Stimulated activated CD4-positive, alpha-beta T cell treated with anti-CD3 and anti-CD28 coated beads, Interleukin-2, amount 100 ng/mL, for 48 hours (primary cell): Measurements from ENCODE around the gene GALNTL6.
"Not testable (repeated sequence)": the region's sequence is repeated elsewhere in the genome, so short reads cannot be mapped to it uniquely, and the experiment has no call there.

Experiments
- DNase-seq, 2 donors: peaks; one replicate each; pipeline ENCODE4 v3.0.0-alpha.2; 2020

GALNTL6 gene

DNA sequence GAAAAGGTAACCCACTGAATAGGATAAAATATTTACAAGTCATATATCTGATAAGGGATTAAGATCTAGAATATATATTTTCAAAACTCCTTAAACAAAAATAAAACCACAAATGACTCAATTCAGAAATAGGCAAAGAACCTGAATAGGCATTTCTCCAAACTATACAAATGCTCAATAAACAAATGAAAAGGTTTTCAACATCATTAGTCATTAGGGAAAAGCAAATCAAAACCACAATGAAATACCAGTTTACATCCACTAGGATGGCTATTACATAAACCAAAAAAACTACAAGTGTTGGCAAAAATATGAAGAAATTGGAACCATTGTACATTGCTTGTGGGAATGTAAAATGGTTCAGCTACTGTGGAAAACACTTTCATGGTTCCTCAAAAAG is 1188.4 kb downstream of the GALNTL6 start:
- DNase-seq = no peak

DNA sequence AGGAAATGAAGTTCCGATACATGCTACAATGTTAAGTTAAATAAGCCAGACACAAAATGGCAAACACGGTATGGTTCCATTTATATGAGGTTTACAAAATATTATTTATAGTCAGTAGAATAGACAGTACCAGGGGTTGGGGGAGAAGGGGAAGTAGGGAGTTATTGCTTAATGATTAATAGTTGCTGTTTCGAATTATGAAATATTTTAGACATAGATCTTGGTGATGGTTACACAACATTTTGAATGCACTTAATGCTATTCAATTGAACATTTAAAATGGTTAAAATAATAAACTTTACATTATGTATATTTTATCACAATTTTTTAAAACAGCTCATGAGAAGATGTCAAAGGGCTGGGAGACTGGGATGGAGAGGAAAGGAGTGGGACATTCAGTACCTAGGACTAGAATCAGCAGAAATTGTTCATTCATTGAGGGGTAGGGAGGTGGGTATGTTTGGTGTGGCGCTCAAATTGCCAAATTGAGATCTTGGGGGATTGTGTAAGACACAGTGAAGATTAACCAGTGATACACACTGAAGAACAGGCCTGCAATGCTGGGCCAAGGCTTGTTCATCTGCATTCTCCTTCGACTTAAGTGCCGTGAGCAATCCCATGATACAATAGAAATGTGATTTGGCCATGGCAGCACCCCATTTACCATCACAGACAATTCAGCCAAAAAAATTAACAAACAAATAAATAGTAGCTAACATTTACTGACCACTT is 1189.8 kb downstream of the GALNTL6 start:
- DNase-seq = no peak

DNA sequence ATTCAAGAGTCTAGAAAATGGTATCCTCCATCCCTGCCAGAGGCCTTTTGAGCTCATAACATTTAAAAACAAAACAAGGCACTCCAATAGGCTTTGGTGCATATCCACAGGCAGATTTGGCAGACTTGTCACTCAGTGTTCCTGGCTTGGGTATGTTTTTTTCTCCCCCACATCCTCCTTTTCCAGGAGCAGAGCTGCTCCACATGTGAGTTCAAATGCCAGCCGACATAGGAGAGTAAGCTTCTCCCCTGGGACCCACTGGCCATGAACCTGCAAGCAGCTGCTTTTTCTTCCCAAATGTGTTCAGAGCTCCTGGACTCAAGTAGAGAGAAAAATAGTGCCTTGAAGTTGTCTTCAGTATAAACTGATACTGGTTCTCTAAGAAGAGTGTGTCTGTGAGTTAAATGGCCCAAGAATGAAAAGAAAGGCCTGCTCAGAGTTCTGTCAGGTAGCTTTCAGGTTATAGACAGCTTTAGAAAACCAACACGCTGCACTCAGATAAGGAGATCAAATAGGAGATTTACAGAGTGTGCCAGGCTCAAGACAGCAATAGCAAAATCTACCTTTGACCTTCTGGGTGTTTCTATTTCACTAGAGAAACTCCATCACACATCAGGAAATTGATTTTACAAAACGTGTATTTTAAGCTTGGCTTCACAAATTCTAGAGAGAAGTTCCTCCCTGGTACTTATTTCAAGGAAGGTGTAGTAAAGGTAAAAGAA is 1192.9 kb downstream of the GALNTL6 start:
- DNase-seq = no peak

DNA sequence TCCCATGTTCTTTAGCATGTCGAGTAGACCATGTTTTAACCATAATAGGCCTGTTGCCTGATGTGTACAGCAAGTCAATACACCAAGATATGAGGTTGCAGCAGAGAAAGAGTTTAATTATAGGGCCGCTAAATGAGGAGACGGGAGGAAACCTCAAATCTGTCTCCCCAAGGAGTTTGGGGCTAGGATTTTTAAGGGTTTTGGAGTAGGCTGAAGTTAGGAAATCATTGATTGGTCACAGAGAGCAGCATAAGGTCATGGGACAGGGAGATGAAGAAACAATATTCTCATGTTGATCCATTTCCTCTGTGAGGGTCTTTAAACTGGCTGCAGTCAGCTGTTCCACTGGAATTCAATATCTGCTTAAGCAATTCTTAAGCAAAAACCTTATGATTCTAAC is 1195.2 kb downstream of the GALNTL6 start:
- DNase-seq = no peak

DNA sequence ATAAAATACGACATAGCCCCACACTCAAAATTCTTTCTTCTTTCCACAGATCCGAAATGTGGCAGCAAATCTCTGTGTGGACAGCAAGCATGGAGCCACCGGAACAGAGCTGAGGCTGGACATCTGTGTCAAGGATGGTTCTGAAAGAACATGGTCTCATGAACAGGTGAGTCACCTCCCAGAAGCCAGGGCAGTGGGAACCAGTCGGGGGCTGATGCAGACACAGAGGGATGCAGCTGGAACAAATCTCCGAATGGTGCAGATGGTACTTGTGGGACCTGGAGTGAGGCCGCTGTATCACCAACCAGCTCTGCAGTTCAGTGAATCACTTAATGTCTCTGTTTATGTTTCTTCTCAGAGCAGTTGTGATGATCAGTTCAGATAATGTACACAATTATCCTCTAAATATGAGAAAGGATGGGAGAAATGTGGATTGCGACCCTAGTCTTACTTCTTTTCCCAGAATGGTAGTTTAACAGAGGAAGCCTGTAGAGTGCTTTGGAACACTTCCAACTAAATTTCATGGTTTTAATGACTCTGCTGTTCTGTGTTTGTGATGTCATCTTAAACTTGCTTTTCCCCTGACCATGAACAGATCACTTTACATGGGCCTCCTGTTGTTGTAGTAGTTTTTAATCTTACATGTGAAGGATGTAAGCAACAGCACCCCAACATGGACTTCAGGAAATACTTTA is 1196.1 kb downstream of the GALNTL6 start:
- DNase-seq = no peak

DNA sequence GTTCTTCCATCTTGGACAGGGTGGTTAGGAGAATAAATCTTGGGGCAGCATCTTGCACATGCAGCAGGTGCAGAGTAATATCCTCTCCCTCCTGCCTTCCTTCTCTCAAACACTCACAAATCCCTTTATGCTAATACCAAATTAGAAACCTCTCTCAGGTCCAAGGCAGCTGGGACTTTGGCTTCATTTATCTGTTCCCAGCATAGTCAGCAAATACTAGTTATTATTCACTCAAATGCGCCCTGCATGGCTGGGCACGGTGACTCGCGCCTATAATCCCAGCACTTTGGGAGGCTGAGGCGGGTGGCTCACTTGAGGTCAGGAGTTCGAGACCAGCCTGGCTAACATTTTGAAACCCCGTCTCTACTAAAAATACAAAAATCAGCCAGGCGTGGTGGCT is 1199.4 kb downstream of the GALNTL6 start:
- no peak for DNase-seq

DNA sequence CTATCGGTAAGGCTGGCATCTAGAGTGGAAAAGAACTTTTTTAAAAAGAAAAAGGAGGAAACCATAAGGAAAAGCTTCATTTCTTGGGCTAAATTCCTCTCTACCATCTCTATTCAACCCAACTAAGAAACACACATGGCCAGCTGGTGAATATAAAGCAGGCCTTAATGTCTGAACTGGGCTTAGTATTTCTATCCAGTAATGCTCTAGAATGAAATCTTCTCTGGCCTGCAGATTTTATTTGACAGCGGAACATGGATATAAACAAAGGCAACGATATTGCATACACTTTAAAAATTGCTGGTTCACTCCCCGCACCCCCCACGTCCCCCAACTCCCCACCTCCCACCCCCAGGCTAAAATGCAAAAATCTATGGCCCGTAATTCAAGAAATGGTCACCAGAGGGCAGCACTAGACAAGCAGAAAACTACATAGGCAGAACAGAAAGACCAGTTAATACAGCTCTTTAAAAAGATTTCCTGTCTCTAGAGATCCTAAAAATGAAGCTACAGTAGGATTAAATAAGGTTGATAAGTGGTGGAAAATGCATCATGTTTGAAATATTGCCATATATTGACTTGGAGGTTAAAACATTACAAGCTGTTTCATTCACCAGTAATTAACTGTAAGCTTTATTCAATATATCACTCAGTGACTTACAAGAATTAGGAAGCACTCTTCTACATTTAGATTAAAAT is 1200.2 kb downstream of the GALNTL6 start:
- peak; percentile 55 to 57 for DNase-seq

DNA sequence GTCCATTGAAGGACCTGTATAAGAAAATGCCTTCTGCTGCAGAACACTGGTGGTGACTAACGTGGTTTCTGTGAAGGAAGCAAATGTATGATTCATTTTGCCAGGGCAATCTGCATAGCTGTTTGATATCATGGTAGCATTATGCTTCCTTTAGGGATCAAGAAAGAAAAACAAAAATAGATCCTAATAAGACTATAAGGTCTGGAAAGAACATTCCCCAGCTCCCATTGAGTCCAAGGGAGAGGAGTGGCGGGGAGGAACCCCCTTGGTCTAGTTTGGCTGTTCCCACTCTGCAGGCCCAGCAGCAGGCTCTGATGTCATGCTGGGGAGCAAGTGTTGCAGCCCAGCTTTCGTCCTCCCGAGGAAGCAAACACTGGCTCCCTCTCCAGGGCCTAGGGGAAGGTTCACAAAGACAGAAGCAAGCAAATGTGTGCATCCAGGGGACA is 1200.9 kb downstream of the GALNTL6 start:
- no peak for DNase-seq

DNA sequence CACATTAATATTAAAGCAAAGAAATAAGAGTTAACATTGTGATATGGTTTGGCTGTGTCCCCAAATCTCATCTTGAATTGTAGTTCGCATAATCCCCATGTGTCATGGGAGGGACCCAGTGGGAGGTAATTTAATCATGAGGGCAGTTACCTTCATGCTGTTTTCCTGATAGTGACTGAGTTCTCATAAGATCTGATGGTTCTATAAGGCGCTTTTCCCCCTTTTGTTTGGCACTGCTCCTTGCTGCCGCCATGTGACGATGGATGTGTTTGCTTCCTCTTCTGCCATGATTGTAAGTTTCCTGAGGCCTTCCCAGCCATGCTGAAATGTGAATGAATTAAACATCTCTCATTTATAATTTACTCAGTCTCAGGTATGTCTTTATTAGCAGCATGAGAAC is 1201.6 kb downstream of the GALNTL6 start:
- DNase-seq = no peak

DNA sequence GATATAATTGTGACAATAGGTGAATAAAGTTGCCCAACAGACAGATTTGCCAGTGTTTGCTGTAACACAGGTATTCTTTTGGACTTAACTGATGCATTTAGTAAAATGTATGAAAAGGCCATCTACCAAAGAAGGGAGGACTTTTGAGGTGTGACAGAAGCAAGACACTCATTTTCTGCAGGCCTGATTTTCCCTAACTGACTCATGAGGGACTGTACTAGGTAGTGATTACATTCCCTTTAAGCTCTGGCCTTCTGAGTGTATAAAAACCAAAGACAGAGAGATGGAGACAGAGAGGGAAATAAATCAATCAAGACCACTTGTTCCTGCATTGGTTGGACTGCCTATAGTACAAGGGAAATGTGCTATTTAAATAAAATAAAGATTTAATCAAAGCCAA is 1204.6 kb downstream of the GALNTL6 start:
- no peak for DNase-seq

DNA sequence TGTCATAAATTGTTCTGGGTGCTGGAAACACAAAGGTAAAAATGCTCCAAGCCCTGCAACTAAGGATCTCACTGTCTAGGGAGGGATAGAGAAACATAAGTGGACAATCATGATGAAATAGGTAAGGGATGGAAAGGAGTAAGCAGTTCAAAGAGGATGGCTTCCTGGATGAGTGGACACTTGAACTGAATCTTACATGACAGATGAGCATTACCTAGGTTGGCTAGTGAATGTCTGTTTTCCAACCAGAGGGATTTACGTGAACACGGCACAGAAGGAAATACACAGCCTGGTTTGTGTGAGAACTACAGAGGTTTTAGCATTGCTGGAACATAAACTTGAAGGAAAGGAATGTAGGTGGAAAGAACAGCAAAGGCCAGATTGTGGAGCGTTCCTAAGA is 1205.2 kb downstream of the GALNTL6 start:
- DNase-seq = no peak

DNA sequence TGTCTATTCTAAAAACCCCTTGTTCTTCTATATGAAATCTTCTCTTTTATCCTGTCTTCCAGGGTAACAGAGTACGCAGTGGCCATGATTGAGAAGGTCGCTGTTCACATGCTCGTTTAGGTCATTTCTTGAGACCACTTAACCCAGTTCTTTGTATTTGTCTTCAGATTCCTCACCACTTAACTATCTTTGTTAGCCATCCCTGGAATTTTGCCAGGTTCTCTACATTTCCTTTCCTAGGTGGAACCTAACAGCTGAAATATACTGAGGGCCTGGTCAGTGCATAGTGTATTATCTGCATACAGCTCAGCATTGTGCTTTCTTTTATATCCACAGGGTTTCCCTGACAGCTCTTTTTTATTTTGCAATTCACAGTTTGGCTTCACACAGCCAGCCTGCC is 1206.5 kb downstream of the GALNTL6 start:
- no peak for DNase-seq

DNA sequence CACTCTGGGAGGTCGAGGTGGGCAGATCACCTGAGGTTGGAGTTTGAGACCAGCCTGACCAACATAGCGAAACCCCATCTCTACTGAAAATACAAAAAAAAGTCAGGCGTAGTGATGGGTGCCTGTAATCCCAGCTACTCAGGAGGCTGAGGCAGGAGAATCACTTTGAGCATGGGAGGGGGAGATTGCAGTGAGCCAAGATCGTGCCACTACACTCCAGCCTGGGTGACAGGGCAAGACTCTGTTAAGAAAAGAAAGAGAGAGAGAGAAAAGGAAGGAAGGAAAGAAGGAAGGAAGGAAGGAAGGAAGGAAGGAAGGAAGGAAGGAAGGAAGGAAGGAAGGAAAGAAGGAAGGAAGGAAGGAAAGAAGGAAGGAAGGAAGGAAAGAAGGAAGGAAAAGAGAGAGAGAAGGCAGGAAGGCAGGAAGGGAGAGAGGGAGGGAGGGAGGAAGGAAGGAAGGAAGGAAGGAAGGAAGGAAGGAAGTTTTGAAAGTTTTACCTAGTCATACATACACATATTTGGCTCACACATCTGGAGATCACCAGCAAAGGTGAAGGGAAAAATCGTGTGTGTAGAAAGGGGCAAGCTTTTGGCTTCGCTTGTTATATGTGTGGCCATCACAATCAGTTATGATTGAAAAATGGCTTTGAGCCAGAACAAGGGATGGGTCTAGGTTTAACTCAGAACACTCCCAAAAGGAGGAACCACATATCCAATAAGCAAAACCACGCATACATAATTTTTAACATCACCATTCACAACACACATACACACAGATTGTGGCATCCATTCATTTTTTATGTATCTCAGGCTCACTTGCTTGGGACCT is 1208.8 kb downstream of the GALNTL6 start:
- DNase-seq = not testable (repeated sequence)

DNA sequence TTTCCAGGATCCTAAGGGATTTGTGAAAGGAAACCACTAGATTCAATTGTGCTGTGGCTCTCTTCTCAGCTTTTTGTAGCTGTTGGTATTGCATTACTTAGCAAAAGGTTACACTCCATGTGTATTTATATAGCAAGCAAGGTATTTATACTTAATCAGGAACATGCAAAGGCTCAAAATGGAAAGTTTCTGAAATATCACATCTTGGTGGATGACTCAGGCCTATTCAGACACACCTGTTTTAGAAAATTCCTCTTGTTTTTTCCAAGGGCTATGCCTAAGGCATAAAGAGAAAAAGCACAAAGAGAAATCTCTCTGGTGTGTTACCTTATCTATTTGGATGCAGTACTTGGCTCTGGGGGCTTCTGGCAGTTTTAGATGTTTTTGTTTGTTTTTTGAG is 1211.0 kb downstream of the GALNTL6 start:
- DNase-seq = no peak

DNA sequence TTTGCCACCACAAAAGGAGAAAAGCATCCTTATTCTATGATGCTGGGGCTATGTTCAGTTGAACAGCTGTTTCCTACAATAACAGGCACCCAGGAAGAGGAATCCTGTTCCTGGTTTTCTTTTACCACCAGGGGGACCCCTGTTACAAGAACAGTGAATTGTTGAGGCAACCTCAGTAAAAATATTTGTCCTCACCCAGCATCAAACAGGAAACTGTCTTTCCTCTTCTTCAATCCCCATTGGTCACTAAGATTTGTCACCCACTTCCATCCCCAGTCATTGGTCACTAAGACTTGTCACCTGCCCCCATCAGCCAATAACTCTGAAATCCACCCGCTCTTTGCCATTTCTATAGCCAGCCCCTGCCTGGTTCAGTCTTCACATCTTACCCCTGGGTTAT is 1211.9 kb downstream of the GALNTL6 start:
- peak in 1 of 2 donors; percentile 14 for DNase-seq

DNA sequence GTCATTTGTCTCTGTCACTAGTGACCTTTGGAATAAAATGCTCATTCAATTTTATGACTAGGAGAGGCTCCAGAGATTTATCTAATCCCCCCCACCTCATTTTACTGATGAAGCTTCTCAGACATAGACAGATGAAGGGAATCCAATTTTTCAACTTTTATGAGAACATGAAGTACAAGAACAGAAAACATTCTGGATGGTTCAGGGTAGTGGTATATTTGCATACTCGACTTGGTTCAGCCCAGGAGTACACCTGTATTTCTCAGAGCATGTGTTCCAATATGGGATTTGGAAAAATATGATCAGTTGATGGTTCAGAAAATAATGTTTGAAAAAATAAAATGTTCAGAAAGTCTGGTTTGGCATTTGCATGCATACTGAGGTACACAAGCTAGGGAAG is 1224.0 kb downstream of the GALNTL6 start:
- no peak for DNase-seq

DNA sequence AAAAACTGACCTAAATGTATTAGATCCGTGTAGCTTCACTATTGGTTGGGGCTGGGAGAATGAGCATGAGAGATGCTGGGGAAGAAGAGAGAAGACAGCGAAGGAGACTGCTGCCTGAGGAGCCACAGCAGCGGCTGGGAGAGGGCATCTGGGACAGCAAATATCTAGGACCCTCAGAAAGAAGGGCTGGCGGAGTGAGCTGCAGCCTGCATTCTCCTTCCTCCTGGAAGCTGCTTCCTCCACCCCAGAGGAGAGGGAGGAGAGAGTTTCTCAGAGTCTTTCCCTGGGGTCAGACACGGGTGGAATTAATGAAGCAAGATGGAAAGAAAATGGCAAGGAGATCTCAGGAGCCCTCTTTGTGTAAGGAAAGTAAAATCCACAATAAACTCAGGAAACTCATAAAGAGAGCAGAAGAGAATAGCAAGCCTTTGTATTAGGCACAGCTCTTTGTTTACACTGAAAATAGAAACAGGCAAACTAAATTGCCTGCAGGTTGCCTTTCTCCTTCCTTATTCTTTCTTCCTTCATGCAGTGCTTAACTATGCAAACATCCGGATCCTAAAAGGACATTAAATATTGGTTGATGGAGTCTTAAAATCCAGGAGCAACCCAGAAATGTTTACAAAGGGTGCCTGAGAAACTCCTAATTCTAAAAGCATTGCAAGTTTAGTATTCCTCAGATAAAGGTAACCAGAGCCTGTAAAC is 1225.1 kb downstream of the GALNTL6 start:
- no peak for DNase-seq

DNA sequence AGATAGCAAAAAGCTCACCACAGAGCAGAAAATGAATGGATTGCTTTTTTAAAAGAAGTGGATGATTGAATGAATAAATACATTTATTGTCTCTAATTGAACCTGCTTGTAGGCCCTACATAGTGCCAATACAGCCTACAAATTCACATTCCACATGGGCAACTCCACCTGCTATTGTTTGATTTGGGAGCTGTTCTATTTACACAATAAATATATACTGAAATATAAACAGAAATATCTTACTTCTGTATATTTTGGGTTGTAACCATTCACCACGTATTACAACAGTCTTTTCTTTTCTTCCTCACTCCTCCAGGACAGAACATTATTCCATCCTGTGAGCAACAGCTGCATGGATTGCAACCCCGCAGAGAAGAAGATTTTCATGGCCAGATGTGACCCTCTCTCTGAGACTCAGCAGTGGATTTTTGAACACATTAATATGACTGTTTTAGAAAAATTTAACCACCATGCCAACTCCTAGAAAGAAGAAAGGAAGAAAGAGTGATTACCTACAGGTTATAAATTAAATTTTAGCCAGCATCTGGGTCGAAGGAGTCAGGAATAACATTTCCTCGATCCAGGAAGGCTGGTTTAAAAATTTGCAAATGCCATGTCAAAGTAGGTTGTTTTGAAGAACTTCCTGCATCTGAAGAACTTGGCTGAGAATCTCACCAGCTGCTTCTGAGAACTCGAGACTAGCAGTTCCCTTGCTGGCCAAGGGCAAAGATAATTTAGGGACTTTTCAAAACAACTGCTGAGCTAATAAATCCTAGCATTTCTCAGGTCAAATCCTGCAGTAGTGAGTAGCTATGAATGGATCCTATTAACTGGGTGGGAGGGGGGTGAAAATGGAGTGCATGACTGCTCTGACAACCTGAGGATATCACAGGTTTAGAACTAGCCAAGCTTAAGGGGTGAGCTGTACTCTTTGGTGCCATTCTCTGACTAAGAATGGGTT is 1226.7 kb downstream of the GALNTL6 start:
- no peak for DNase-seq

DNA sequence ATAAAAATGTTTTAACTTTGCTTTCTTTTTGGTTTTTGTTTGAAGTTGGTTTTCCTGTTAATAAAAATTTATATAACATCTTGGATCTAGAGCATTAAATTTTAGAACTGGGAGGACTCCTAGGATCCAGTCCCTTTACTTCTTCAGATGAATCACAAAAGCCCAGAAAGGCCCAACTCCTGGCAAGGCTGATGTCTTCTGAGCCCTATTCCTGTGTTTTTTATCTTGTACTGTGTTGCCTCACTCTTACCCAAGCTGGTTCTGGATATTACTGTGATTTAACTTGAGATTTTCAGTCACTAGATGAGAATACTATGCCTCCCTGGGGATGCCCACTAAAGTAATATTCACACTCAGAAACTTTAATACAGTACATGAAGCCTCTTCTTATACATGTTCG is 1228.3 kb downstream of the GALNTL6 start:
- no peak for DNase-seq

DNA sequence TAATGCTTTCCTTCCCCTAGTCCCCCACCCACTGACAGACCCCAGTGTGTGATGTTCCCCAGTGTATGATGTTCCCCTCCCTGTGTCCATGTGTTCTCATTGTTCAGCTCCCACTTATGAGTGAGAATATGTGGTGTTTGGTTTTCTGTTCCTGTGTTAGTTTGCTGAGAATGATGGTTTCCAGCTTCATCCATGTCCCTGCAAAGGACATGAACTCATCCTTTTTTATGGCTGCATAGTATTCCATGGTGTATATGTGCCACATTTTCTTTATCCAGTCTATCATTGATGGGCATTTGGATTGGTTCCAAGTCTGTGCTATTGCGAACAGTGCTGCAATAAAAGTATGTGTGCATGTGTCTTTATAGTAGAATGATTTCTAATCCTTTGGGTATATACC is 1228.9 kb downstream of the GALNTL6 start:
- DNase-seq = not testable (repeated sequence)

DNA sequence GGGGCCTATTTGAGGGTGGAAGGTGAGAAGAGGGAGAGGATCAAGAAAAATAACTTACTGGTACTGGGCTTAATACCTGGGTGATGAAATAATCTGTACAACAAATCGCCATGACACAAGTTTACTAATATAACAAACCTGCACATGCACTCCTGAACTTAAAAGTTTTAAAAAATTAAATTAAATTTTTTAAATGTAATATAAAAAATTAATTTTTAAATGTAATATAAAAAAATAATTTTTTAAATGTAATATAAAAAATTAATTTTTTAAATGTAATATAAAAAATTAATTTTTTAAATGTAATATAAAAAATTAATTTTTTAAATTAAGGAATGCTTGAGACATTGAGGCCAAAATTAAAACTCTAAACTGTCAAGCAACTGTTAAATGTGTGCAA is 1231.1 kb downstream of the GALNTL6 start:
- DNase-seq = no peak
